GM19397 (cell line): ENCODE data around the gene PRICKLE3.
A peak's percentile ranks its signal among the peaks of the same experiment; 100 is the strongest.
"Not testable (repeated sequence)": the region's sequence is repeated elsewhere in the genome, so short reads cannot be mapped to it uniquely, and the experiment has no call there.

Experiments used
- ATAC-seq: cut with Tn5 transposase; IDR thresholded peaks from one replicate; pipeline ENCODE4 v1.9.1; 2021; ENCODE audit warnings: mild to moderate bottlenecking, moderate library complexity; ENCODE audit not compliant: unreplicated experiment

PRICKLE3 gene

GRCh38 chrX:49163555-49164419 lies 22.4 kb downstream of the PRICKLE3 start:
- peak; percentile 64 for ATAC-seq

DNA sequence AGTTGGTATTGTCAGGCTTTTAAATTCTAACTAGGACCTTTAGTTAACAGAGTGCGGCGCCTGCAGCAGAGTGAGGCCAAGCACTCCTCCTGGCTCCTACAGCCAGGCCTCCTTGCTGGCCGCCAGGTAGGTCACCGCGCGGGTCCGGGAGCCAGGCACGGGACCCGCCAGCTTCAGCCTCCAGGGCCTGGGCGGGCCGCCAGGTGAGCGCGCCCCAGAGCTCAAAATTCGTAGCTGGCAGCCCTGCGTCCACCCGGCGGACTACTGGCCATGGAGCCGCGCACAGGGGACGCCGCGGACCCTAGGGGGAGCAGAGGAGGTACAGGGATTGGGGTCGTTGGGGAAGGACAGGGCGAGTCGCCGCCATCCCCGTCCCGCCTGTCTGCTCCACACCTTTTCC lies 23.6 kb downstream of the PRICKLE3 start, which contains the start of gene MAGIX:
Gene MAGIX (plus strand): TSS at position 139 of the 400 bp plus-strand sequence. CDS start 132 bp downstream, at position 271.
- ATAC-seq: no peak

GRCh38 chrX:49161632-49162031 lies 24.5 kb downstream of the PRICKLE3 start:
- ATAC-seq: no peak

- no peak for ATAC-seq
These were observed 25.3 kb downstream of the PRICKLE3 start for GRCh38 chrX:49160908-49161307.

DNA sequence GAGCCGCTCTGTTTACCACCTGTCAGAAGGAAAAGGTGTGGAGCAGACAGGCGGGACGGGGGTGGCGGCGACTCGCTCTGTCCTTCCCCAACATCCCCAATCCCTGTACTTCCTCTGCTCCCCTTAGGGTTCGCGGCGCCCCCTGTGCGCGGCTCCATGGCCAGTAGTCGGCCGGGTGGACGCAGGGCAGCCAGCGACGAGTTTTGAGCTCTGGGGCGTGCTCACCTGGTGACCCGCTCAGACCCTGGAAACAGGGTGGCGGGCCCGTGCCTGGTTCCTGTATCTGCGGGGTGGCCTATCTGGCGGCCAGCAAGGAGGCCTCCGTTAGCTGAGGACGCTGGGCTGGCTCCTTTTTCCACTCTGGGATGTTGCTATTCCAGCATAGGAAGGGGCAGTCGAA lies 29.0 kb downstream of the PRICKLE3 start:
- ATAC-seq: no peak

GRCh38 chrX:49155900-49156837 lies 30.0 kb downstream of the PRICKLE3 start:
- peak; percentile 96 for ATAC-seq

DNA sequence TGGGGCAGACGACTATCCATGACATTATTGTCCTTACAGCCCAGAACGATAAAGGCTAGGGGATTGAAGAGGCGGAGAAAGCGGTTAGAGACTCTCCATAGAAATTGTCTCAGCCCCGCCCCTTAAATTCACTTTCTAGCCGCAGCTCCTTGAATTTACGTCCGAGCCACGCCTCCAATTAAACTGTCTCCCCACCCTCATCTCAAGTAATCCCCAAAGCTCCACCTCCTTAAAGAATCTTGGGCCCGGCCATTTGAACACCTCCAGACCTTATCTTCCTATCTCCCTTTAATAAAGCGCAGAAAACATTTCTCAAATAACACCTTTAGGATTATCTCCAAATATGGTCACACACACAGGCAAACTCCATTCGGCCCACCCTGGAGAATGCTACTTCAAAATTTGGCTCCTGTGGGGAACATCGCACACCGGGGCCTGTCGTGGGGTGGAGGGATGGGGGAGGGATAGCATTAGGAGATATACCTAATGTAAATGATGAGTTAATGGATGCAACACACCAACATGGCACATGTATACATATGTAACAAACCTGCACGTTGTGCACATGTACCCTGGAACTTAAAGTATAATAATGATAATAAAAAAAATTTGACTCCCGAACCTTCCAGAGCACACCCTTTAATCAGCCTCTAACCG lies 30.8 kb downstream of the PRICKLE3 start:
- no peak for ATAC-seq

- no peak for ATAC-seq
These were observed 32.7 kb downstream of the PRICKLE3 start for GRCh38 chrX:49153467-49153866.

DNA sequence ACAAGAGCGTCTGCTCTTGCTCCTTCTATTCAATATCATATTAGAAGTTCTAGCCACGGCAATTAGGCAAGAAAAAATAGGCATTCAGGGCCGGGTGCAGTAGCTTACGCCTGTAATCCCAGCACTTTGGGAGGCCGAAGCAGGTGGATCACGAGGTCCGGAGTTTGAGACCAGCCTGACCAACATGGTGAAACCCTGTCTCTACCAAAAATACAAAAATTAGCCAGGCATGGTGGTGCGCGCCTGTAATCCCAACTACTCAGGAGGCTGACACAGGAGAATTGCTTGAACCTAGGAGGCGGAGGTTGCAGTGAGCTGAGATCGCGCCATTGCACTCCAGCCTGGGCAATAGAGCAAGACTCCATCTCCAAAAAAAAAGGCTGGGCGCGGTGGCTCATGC lies 36.9 kb downstream of the PRICKLE3 start:
- not testable (repeated sequence) for ATAC-seq

DNA sequence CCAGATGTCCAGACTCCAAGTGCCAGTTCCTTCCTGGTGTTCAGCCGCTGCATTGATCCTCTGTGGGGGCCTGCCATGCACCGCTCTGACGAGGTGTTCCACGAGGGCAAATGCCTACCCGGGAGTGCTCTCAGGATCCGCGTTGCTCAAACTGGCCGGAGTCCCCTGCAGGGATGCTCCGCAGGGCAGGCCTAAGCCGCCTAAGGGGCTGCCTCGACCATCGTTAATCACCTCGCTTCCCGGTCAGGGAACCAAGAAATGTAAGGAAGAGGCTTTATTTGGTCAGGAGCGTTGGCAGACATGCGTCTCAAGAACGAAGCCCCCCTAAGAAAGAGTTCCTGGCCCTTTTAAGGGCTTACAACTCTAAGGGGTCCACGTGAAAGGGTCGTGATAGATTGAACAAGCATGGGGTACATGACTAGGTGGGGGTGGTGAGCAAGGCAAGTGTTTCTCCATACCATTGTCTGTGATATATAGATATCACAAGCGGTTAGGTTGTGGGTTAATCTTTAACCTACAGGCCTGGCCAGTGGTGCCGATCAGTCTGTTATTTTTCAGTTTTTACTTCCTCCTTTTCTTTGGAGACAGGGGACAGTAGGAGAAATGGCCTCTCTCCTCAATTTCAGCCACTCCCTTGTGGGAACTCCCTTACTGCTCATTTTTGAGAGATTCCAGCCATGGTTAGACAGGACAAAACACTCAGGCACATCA lies 37.6 kb downstream of the PRICKLE3 start:
- ATAC-seq: not testable (repeated sequence)

GRCh38 chrX:49147936-49148335 lies 38.2 kb downstream of the PRICKLE3 start:
- ATAC-seq: no peak

GRCh38 chrX:49147282-49147681 lies 38.9 kb downstream of the PRICKLE3 start:
- ATAC-seq: no peak

DNA sequence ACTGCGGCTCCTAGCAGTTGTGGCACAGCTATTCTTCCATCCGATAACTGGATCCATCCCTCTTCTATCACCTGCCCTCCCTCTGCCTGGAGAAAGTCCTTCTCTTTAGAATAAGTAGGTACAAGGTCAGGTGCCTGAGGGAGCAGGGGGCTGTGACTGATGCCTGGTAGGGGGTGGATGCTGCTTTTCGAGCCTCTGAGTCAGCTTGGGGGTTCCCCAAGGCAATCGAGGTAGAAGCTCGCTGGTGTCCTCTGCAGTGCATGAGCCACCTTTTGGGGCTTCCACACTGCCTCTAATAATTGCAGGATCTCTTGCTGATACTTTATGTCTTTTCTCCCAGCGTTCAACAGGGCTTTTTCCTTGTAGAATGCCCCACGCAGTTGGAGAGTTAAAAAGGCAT lies 43.0 kb downstream of the PRICKLE3 start:
- not testable (repeated sequence) for ATAC-seq

GRCh38 chrX:49142264-49142663 lies 43.9 kb downstream of the PRICKLE3 start:
- ATAC-seq: not testable (repeated sequence)

DNA sequence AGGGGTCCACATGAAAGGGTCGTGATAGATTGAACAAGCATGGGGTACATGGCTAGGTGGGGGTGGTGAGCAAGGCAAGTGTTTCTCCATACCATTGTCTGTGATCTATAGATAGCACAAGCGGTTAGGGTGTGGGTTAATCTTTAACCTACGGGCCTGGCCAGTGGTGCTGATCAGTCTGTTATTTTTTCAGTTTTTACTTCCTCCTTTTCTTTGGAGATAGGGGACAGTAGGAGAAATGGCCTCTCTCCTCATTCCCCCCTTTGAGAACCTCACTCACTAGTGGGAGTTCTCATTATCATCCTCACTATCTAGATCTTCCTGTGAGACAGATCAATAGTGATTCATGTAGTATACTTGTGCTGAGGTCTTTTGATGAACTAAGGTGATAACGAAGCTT lies 46.5 kb downstream of the PRICKLE3 start:
- ATAC-seq: no peak

GRCh38 chrX:49137492-49137891 lies 48.7 kb downstream of the PRICKLE3 start:
- ATAC-seq: no peak

DNA sequence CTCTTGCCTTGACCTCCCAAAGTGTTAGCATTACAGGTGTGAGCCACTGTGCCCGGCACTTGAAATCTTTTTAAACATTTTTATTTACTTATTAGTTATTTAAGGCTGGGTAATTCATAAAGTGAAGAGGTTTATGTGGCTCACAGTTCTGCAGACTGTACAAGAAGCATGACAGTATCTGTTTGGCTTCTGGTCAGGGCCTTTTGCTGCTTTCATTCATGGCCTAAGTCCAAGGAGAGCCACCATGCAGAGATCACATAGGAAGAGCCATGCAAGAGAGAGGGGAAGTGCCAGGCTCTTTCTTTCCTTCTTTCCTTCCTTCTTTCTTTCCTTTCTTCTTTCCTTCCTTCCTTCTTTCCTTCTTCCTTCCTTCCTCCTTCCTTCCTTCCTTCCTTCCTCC lies 52.4 kb downstream of the PRICKLE3 start:
- ATAC-seq: no peak

GRCh38 chrX:49132275-49132674 lies 53.9 kb downstream of the PRICKLE3 start:
- ATAC-seq: not testable (repeated sequence)

DNA sequence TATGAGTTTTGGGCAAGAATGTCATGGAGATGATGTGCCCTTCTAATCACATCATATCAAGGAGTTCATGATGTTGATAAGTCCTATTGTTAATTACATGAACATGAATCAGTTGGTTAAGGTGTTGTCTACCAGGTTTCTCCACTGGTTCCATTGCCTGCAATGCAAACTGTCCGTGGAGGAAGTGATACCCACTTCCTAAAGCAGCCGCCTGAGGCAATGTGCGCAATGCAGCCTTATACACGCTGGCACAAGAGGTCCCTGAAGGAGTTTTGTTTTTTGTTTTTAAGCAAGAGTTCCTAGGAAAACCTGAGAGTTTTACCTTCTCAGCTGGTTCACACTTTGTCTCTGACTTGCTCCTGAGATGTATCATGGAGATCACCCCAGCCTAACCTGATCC lies 56.7 kb downstream of the PRICKLE3 start:
- ATAC-seq: no peak

GRCh38 chrX:49127742-49128258 lies 58.4 kb downstream of the PRICKLE3 start:
- ATAC-seq: not testable (repeated sequence)
